Fibroblast of the aortic adventitia (primary cell): ENCODE results near the gene PRR23E. TPM values are rescaled to one million over a fixed set of nuclear protein-coding genes. Genes with fewer than 3 reads are reported as not detected.

Experiments used
- DNase-seq: peaks from one replicate; pipeline ENCODE4 v3.0.0-alpha.2; 2010; ENCODE audit warnings: low read depth
- H3K4me3 ChIP-seq: 2 replicates; pipeline ENCODE4 v1.5.1; 2011; ENCODE audit warnings: low read depth, mild to moderate bottlenecking, control low read depth, low read length, moderate library complexity
- CTCF ChIP-seq: IDR thresholded peaks from 2 replicates; pipeline ENCODE4 v1.5.1; 2011; ENCODE audit warnings: mild to moderate bottlenecking, low read length, control low read depth, inconsistent platforms; ENCODE audit not compliant: insufficient read depth
- small RNA-seq: library from RNA; depleted of rRNA; stranded (forward); fragments of <200 nt; gene quantifications from one replicate; pipeline ENCODE3, GENCODE V24; 2012
- total RNA-seq: library from RNA; depleted of rRNA; stranded (reverse); fragments of >200 nt; gene quantifications from 2 replicates; pipeline ENCODE4 v1.2.3, GENCODE V29; 2012; ENCODE audit warnings: low replicate concordance

The PRR23E gene
- total RNA-seq, 1 donor, result not detected

- TF ChIP-seq CTCF, result no peak
- H3K4me3 ChIP-seq, result no peak overlapping the region
- no peak for DNase-seq
These were observed 44.9 kb downstream of the PRR23E start for GRCh38 chr3:127237835-127238234.

DNA sequence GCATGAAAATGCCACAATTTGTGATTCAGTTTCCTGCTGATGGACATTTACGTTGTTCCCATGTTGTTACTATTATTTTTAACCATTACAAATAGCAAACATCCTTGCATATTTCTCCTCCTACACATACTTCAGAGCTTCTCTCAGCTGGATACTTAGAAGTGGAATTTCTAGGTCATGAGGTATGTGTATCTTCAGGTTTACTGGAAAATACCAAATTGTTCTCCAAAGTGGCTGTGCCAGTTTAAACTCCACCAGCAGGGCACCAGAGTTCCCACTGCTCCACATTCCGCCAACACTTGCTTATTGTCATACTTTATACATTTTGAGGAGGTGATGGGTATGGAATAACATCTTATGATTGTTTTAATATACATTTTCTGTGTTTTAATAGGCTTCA lies 45.7 kb downstream of the PRR23E start:
- TF ChIP-seq CTCF, result no peak
- no peak for DNase-seq

GRCh38 chr3:127247292-127247691 lies 54.4 kb downstream of the PRR23E start:
- no peak for DNase-seq

More for the DNA sequence above, 45.7 kb downstream of the PRR23E start:
- no peak overlapping the region for H3K4me3 ChIP-seq

More at GRCh38 chr3:127247292-127247691, 54.4 kb downstream of the PRR23E start:
- no peak for TF ChIP-seq CTCF
- H3K4me3 ChIP-seq, result no peak overlapping the region

Small RNA genes within 50 kb of the gene (small RNA-seq; reads per million reads assigned to genes)
- gene RF00019, result not detected
- gene RNU6-1047P, result not detected

Other genes starting within 250 kb of the PRR23E start
- gene PLXNA1, start 210.0 kb upstream of the PRR23E start, total RNA-seq, result 38.4 and 62.4 TPM in 2 replicates
- not detected in 2 replicates for gene PRR20G, start 94.9 kb downstream of the PRR23E start, total RNA-seq